Measurements from ENCODE around the gene GAREM1.
A peak's percentile ranks its signal among the peaks of the same experiment; 100 is the strongest.

GAREM1 gene

GRCh38 chr18:32286749-32287148, 183.9 kb downstream of the GAREM1 start:
- DNase-seq: no peak

- no peak for DNase-seq
Measured at GRCh38 chr18:32284284-32284683, 186.4 kb downstream of the GAREM1 start.

GRCh38 chr18:32280911-32281310, 189.8 kb downstream of the GAREM1 start:
- DNase-seq: no peak

- no peak for DNase-seq
Measured at GRCh38 chr18:32280188-32280783, 190.4 kb downstream of the GAREM1 start.

GRCh38 chr18:32278177-32278799, 192.4 kb downstream of the GAREM1 start:
- no peak for DNase-seq

- DNase-seq: no peak
Measured at GRCh38 chr18:32277549-32277948, 193.1 kb downstream of the GAREM1 start.

- no peak for DNase-seq
Measured at GRCh38 chr18:32276906-32277305, 193.8 kb downstream of the GAREM1 start.

GRCh38 chr18:32276256-32276655, 194.4 kb downstream of the GAREM1 start:
- DNase-seq: no peak

GRCh38 chr18:32275221-32275620, 195.5 kb downstream of the GAREM1 start:
- DNase-seq: no peak

GRCh38 chr18:32274307-32274706, 196.4 kb downstream of the GAREM1 start:
- DNase-seq: no peak

GRCh38 chr18:32271672-32272208, 198.9 kb downstream of the GAREM1 start:
- peak; percentile 27 for DNase-seq

- DNase-seq: no peak
Measured at GRCh38 chr18:32270341-32270740, 200.3 kb downstream of the GAREM1 start.

GRCh38 chr18:32267463-32267862, 203.2 kb downstream of the GAREM1 start:
- no peak for DNase-seq

- no peak for DNase-seq
Measured at GRCh38 chr18:32264401-32264800, 206.3 kb downstream of the GAREM1 start.

- no peak for DNase-seq
Measured at GRCh38 chr18:32262092-32262491, 208.6 kb downstream of the GAREM1 start.

- DNase-seq: no peak
Measured at GRCh38 chr18:32261003-32261402, 209.7 kb downstream of the GAREM1 start.

GRCh38 chr18:32259553-32259952, 211.1 kb downstream of the GAREM1 start:
- DNase-seq: no peak

GRCh38 chr18:32258558-32259204, 212.0 kb downstream of the GAREM1 start:
- no peak for DNase-seq

GRCh38 chr18:32258148-32258547, 212.5 kb downstream of the GAREM1 start:
- DNase-seq: no peak

- DNase-seq: no peak
Measured at GRCh38 chr18:32257084-32257785, 213.4 kb downstream of the GAREM1 start.

GRCh38 chr18:32255570-32255969, 215.1 kb downstream of the GAREM1 start:
- no peak for DNase-seq

GRCh38 chr18:32252141-32252860, 218.4 kb downstream of the GAREM1 start:
- no peak for DNase-seq

- no peak for DNase-seq
Measured at GRCh38 chr18:32251466-32251865, 219.2 kb downstream of the GAREM1 start.
